NCI-H1105 (cell line): ENCODE data around the gene MRPL11.

Experiments
- DNase-seq: peaks from one replicate; lab custom pipeline; 2025; lab: John Stamatoyannopoulos, UW

MRPL11 gene

DNA sequence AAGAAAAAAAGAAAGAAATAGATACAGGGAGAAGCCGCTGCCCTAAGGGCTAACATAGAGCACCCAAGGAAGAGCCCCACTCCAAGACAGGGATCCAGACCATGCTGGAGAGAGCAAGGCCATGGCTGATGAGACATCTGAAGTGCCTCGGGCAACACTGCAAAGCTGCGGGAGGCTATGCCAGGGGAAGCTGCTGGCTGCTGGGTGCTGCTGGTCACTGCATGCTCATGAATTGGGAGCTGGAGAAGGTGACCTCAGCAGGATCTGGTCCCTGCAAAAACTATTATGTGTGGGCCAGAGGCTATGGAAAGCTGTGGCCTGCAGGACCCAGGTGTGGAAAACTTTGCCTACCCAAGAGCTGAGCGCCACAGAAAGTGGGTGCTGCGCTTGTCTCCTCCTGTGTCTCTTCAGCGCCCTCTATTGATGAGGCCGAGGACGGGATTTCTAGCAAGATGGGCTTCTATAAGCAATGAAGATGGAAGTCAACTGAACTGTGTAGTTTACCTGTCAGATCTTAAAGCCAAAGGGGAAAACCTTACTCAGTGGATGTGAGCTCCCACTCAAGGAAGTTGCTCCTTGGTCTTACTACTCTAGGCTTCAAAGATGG lies 49.8 kb downstream of the MRPL11 start:
- DNase-seq = peak; percentile 42

DNA sequence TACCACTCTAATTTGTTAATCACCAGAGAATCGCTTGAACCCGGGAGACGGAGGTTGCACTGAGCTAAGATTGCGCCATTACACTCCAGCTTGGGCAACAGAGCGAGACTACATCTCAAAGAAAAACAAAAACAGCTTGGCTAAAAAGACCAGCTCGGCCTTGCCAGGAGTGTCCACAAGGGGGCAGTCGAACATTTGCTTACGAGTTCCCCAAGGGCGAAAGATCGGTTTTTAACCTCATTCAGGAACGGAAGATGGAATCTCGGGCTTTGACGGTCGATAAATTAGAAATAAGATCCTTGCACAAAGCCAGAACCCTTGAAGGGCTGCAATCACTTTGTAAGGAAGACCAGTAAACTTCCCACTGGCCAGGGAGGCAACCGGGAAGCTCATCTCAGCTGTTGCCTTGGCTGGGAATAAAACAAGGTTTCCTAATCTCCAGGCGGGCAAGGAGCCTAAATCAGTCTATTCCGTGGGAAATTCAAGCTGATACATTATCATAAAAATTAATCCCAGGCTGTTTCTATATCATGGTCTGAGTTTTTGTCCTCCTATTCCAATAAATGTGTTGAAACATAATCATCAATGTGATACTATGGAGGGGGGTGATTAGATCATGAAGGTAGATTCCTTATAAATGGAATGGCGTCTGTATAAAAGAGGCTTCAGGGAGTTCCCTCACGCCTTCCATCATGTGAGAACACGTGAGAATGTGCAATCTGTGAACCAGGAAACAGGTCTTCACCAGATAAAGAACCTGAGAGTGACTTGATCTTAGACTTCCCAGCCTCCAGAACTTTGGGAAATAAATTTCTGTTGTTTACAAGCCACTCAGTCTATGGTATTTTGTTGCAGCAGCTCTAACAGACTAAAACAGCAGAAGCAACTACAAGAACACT lies 52.2 kb downstream of the MRPL11 start:
- DNase-seq = peak; percentile 85
